MG63 (cell line): ENCODE measurements around the gene TSN. TPM values are rescaled to one million over a fixed set of nuclear protein-coding genes. Genes with fewer than 3 reads are reported as not detected.
A peak's percentile ranks its signal among the peaks of the same experiment; 100 is the strongest.
"Not testable (repeated sequence)": the region's sequence is repeated elsewhere in the genome, so short reads cannot be mapped to it uniquely, and the experiment has no call there.

Source experiments
- DNase-seq: peaks from one replicate; pipeline ENCODE4 v3.0.0-alpha.2; 2020
- H3K27me3 ChIP-seq: fragments of 250-450 bp; sonication (Bioruptor Pico); 2 replicates; pipeline ENCODE4 v1.5.1; 2020; ENCODE audit warnings: mild to moderate bottlenecking, moderate library complexity
- H3K36me3 ChIP-seq: fragments of 250-450 bp; sonication (Bioruptor Pico); 2 replicates; pipeline ENCODE4 v1.5.1; 2020; ENCODE audit warnings: mild to moderate bottlenecking, moderate library complexity
- H3K4me3 ChIP-seq: fragments of 250-450 bp; sonication (Bioruptor Pico); 2 replicates; pipeline ENCODE4 v1.5.1; 2020; ENCODE audit warnings: mild to moderate bottlenecking, moderate library complexity
- H3K9me3 ChIP-seq: fragments of 250-450 bp; sonication (Bioruptor Pico); 2 replicates; pipeline ENCODE4 v1.5.1; 2020; ENCODE audit warnings: mild to moderate bottlenecking, moderate library complexity
- total RNA-seq: library from RNA; depleted of rRNA; stranded (reverse); fragments of >200 nt; shearing (Covaris generic); gene quantifications from 2 replicates; pipeline ENCODE4 v1.2.3, GENCODE V29; 2014; ENCODE audit warnings: low replicate concordance

TSN gene
- total RNA-seq, 1 experiment from 2014 or later: 24.0 TPM

- no peak for DNase-seq
- no peaks in the 10 kb centered on the region for H3K36me3 ChIP-seq
- no peak overlapping the region for H3K4me3 ChIP-seq
- H3K9me3 ChIP-seq: no peaks in the 10 kb centered on the region
- no peaks in the 10 kb centered on the region; the same call in 1 of the 2 replicates for H3K27me3 ChIP-seq
Observed at GRCh38 chr2:121778741-121779487, 23.5 kb downstream of the TSN start.

GRCh38 chr2:121783180-121783579, 27.7 kb downstream of the TSN start:
- Histone ChIP-seq H3K36me3 (no peaks in the 10 kb centered on the region), H3K4me3 (no peak overlapping the region), H3K9me3 (no peaks in the 10 kb centered on the region), H3K27me3 (no peaks in the 10 kb centered on the region; the same call in 1 of the 2 replicates)
- DNase-seq: no peak

DNA sequence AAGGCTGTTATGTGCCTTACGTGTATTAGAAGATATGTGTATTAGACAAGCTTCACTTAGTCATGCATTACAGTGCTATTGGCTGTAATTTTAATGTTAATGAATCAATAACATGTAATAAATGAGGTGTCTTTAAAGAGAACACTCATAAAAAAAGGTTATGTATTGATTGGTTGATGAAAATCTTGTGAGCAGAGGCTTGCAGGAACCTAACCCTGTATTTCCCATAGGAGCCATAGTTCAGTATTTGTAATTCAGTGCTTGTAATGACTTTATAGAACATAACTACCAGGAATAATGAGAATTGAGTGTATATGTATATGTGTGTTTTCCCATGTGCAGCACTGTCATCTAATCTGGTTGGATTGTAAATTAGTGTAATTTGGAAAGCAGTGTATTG, 33.2 kb downstream of the TSN start:
- no peak for DNase-seq
- Histone ChIP-seq H3K9me3 (no peaks in the 10 kb centered on the region; the same call in 1 of the 2 replicates), H3K4me3 (no peak overlapping the region), H3K27me3 (no peaks in the 10 kb centered on the region), H3K36me3 (no peaks in the 10 kb centered on the region)

GRCh38 chr2:121790276-121790956, 35.0 kb downstream of the TSN start:
- H3K27me3 ChIP-seq: no peaks in the 10 kb centered on the region
- H3K9me3 ChIP-seq: no peaks in the 10 kb centered on the region; the same call in 1 of the 2 replicates
- DNase-seq: peak; percentile 77
- no peak overlapping the region for H3K4me3 ChIP-seq
- no peaks in the 10 kb centered on the region for H3K36me3 ChIP-seq

DNA sequence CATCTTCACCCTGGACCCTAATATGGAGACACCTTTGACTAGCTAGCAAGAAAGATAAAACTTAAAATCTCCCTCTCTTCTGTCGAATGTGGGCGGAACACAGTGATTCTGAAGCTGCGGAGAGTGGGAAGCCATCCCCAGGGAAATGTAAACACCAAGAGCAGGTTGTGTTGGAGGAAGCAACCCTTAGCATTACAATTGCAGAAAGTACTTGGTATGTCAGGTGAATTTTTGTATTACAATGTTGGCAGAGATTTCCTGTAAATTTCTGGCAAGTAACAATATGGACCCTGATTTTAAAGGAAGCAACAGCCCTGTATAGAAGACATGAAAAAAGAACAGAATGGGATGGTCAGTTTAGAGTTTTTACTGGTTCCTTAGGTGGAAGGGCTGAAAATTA, 35.8 kb downstream of the TSN start:
- no peaks in the 10 kb centered on the region for H3K27me3 ChIP-seq
- DNase-seq: no peak
- no peaks in the 10 kb centered on the region for H3K36me3 ChIP-seq

GRCh38 chr2:121791801-121792221, 36.4 kb downstream of the TSN start:
- H3K4me3 ChIP-seq: no peak overlapping the region
- no peaks in the 10 kb centered on the region for H3K36me3 ChIP-seq
- H3K9me3 ChIP-seq: no peaks in the 10 kb centered on the region; the same call in 1 of the 2 replicates
- H3K27me3 ChIP-seq: no peaks in the 10 kb centered on the region
- DNase-seq: no peak

More for the DNA sequence above, 35.8 kb downstream of the TSN start:
- H3K4me3 ChIP-seq: no peak overlapping the region
- no peaks in the 10 kb centered on the region; the same call in 1 of the 2 replicates for H3K9me3 ChIP-seq

DNA sequence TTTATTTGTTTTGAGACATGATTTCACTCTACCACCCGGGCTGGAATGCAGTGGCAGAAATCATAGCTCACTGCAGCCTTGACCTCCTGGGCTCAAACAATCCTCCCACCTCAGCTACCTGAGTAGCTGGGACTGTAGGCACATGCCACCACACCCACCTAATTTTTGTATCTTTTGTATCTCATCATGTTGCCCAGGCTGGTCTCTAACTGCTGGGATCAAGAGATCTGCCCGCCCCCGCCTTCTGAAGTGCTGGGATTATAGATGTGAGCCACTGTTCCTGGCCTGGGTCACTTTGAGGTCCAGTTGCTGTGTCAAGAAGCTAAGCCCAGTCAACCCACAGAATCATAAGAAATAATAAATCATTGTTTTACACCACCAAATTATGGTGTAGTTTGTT, 38.4 kb downstream of the TSN start:
- Histone ChIP-seq H3K9me3 (no peaks in the 10 kb centered on the region; the same call in 1 of the 2 replicates), H3K4me3 (no peak overlapping the region), H3K27me3 (no peaks in the 10 kb centered on the region), H3K36me3 (no peaks in the 10 kb centered on the region)
- DNase-seq: no peak

- DNase-seq: no peak
- no peak overlapping the region for H3K4me3 ChIP-seq
Observed at GRCh38 chr2:121794233-121794632, 38.8 kb downstream of the TSN start.

DNA sequence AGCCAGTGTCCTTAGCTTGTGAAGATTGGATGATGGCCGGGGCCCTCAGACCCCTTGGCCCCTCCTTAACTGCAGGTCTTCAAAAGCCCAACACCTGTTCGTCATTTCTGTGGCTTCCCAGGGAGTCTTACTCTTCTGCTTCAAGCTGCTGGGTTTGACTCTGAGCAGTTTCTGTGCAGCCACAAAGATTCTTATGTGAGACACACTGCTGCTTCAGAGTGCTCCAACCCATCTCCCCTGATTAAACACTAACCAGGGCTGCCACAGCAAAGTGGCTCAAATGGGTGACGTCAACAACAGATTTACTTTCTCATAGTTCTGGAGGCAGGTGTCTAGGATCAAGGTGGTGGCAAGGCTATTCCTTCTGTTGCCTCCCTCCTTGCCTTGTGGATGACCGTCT, 40.8 kb downstream of the TSN start:
- Histone ChIP-seq H3K9me3 (0 out of 2 replicates have a peak, but pooled peaks cover under 1% of the 10 kb centered on the region), H3K36me3 (no peaks in the 10 kb centered on the region), H3K27me3 (no peaks in the 10 kb centered on the region; the same call in 1 of the 2 replicates), H3K4me3 (no peak overlapping the region)
- no peak for DNase-seq

More at GRCh38 chr2:121794233-121794632, 38.8 kb downstream of the TSN start:
- no peaks in the 10 kb centered on the region for H3K9me3 ChIP-seq
- no peaks in the 10 kb centered on the region for H3K27me3 ChIP-seq
- H3K36me3 ChIP-seq: no peaks in the 10 kb centered on the region

DNA sequence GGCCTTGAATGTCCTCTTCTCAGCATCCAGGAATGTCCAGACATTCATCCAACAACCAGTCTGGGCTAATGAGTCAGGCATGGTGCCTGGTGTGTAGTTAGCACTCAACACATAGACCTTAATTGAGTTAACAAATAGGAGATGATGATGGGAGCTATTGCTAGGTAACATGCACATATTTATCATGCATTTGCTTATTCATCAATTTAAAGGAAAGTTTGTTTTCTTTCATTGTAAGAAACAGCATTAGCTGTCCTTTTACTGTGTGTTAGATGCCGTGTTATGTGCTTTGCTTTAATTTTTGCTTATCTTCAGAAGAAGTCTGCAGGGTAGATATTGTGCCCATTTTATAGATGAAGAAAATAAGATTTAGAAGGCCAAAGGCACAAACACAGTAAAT, 43.2 kb downstream of the TSN start:
- Histone ChIP-seq H3K36me3 (no peaks in the 10 kb centered on the region), H3K27me3 (no peaks in the 10 kb centered on the region; the same call in 1 of the 2 replicates), H3K4me3 (no peak overlapping the region), H3K9me3 (peaks cover 11% of the 10 kb centered on the region)
- no peak for DNase-seq

GRCh38 chr2:121801916-121802315, 46.5 kb downstream of the TSN start:
- peaks cover 11% of the 10 kb centered on the region for H3K9me3 ChIP-seq
- H3K36me3 ChIP-seq: no peaks in the 10 kb centered on the region
- DNase-seq: no peak
- no peak overlapping the region for H3K4me3 ChIP-seq
- H3K27me3 ChIP-seq: no peaks in the 10 kb centered on the region; the same call in 1 of the 2 replicates

DNA sequence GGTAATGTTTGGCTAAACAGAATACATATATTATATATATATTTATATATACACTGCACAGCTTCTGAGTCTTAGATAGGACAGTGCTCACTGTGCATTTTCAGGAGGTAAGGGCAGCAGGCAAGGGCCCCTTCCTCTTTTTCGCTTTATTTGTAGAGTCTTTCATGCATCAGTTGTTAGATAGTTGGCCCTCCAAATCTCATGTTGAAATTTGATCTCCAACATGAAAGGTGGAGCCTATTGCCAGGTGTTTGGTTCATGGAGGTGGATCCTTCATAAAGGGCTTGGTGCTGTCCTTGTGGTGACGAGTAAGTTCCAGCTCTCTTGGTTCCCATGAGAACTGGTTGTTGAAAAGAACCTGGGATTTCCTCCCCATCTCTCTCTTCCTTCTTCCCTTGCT, 48.1 kb downstream of the TSN start:
- H3K36me3 ChIP-seq: no peaks in the 10 kb centered on the region
- H3K9me3 ChIP-seq: peaks cover 11% of the 10 kb centered on the region
- H3K4me3 ChIP-seq: no peak overlapping the region
- no peaks in the 10 kb centered on the region; the same call in 1 of the 2 replicates for H3K27me3 ChIP-seq
- no peak for DNase-seq

- Histone ChIP-seq H3K4me3 (no peak overlapping the region), H3K9me3 (peaks cover 11% of the 10 kb centered on the region), H3K27me3 (no peaks in the 10 kb centered on the region; the same call in 1 of the 2 replicates), H3K36me3 (no peaks in the 10 kb centered on the region)
- DNase-seq: peak; percentile 45
Observed at GRCh38 chr2:121804340-121804739, 48.9 kb downstream of the TSN start.

- Histone ChIP-seq H3K4me3 (no peak overlapping the region), H3K9me3 (peaks cover 11% of the 10 kb centered on the region), H3K36me3 (no peaks in the 10 kb centered on the region), H3K27me3 (no peaks in the 10 kb centered on the region)
- no peak for DNase-seq
Observed at GRCh38 chr2:121804997-121805765, 49.7 kb downstream of the TSN start.

DNA sequence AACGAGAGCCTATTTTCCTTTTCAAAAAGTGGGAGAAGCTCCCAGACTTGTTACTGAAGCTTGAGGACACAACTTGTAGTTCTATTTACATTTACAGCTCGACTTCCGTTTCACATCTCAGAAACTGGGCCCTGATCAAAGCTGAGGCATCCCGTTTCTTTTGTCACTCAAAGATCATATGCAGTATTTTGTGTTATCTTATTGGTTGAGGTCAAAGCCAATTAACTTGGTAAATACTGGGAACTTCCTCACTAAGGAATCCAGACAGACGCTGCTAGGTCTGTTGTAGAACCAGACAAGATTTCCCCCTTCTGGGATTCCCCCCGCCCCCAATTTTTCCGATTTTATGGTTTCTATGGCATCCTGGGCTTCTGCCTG, 50.3 kb downstream of the TSN start:
- DNase-seq: no peak
- Histone ChIP-seq H3K36me3 (no peaks in the 10 kb centered on the region), H3K4me3 (no peak overlapping the region), H3K9me3 (peaks cover 11% of the 10 kb centered on the region), H3K27me3 (no peaks in the 10 kb centered on the region)

GRCh38 chr2:121807771-121808170, 52.3 kb downstream of the TSN start:
- H3K9me3 ChIP-seq, H3K36me3 ChIP-seq, H3K4me3 ChIP-seq, H3K27me3 ChIP-seq, DNase-seq: not testable (repeated sequence)

GRCh38 chr2:121809607-121810006, 54.2 kb downstream of the TSN start:
- no peak for DNase-seq
- no peak overlapping the region for H3K4me3 ChIP-seq

More at GRCh38 chr2:121809607-121810006, 54.2 kb downstream of the TSN start:
- Histone ChIP-seq H3K36me3 (no peaks in the 10 kb centered on the region), H3K27me3 (no peaks in the 10 kb centered on the region), H3K9me3 (no peaks in the 10 kb centered on the region)
